ENCODE measurements around the gene COL27A1.

The COL27A1 gene

GRCh38 chr9:114207845-114208244, 52.5 kb downstream of the COL27A1 start:
- no peak for DNase-seq

- no peak for DNase-seq
These were observed 53.8 kb downstream of the COL27A1 start for GRCh38 chr9:114209151-114209550.

GRCh38 chr9:114210136-114210535, 54.8 kb downstream of the COL27A1 start:
- no peak for DNase-seq

- no peak for DNase-seq
These were observed 55.4 kb downstream of the COL27A1 start for GRCh38 chr9:114210691-114211276.

- no peak for DNase-seq
These were observed 57.5 kb downstream of the COL27A1 start for GRCh38 chr9:114212826-114213225.

- DNase-seq: no peak
These were observed 58.2 kb downstream of the COL27A1 start for GRCh38 chr9:114213566-114213965.

- no peak for DNase-seq
These were observed 58.8 kb downstream of the COL27A1 start for GRCh38 chr9:114214181-114214580.

GRCh38 chr9:114214686-114215414, 59.5 kb downstream of the COL27A1 start:
- no peak for DNase-seq

- DNase-seq: no peak
These were observed 60.7 kb downstream of the COL27A1 start for GRCh38 chr9:114216081-114216480.

- no peak for DNase-seq
These were observed 61.6 kb downstream of the COL27A1 start for GRCh38 chr9:114216976-114217375.

- no peak for DNase-seq
These were observed 63.2 kb downstream of the COL27A1 start for GRCh38 chr9:114218264-114219120.

GRCh38 chr9:114220061-114220541, 64.8 kb downstream of the COL27A1 start:
- no peak for DNase-seq

GRCh38 chr9:114221706-114222465, 66.5 kb downstream of the COL27A1 start:
- DNase-seq: no peak

- no peak for DNase-seq
These were observed 68.4 kb downstream of the COL27A1 start for GRCh38 chr9:114223564-114224246.

GRCh38 chr9:114224247-114224610, 68.9 kb downstream of the COL27A1 start:
- no peak for DNase-seq

GRCh38 chr9:114225561-114226212, 70.3 kb downstream of the COL27A1 start:
- no peak for DNase-seq

- DNase-seq: no peak
These were observed 71.1 kb downstream of the COL27A1 start for GRCh38 chr9:114226246-114227055.

GRCh38 chr9:114227288-114228015, 72.1 kb downstream of the COL27A1 start:
- no peak for DNase-seq

GRCh38 chr9:114228016-114228808, 72.9 kb downstream of the COL27A1 start:
- no peak for DNase-seq

All from CD4-positive, alpha-beta T cell treated with Interferon gamma for 1 hour (primary cell).